Mesendoderm (in vitro differentiated cells): ENCODE measurements around the gene ZNF622.

Experiments
- DNase-seq: peaks from one replicate; pipeline ENCODE4 v3.0.0; 2013
- H2AK5ac ChIP-seq: 2 replicates; pipeline ENCODE4 v1.6.1; 2013; ENCODE audit warnings: low read length, inconsistent platforms
- H2BK120ac ChIP-seq: 2 replicates; pipeline ENCODE4 v1.6.1; 2013; ENCODE audit warnings: low read depth, mild to moderate bottlenecking, low read length, moderate library complexity, mixed read lengths
- H2BK15ac ChIP-seq: replicated peaks from 2 replicates; pipeline ENCODE4 v1.6.1; 2013; ENCODE audit warnings: low read depth, mild to moderate bottlenecking, moderate library complexity
- H2BK5ac ChIP-seq: 2 replicates; pipeline ENCODE4 v1.6.1; 2013; ENCODE audit warnings: low read length, inconsistent platforms
- H3K18ac ChIP-seq: 2 replicates; pipeline ENCODE4 v1.6.1; 2013; ENCODE audit warnings: mild to moderate bottlenecking, low read length, mixed read lengths
- H3K23ac ChIP-seq: one replicate; pipeline ENCODE4 v1.6.1; 2013; ENCODE audit warnings: low read length
- H3K27ac ChIP-seq: 2 replicates; pipeline ENCODE4 v1.5.1; 2013; ENCODE audit warnings: low read depth, mild to moderate bottlenecking, inconsistent platforms, low read length, moderate library complexity
- H3K27me3 ChIP-seq: 2 replicates; pipeline ENCODE4 v1.6.1; 2013; ENCODE audit warnings: low read length, control low read depth, mild to moderate bottlenecking, inconsistent platforms; ENCODE audit not compliant: insufficient read depth, poor library complexity
- H3K36me3 ChIP-seq: 2 replicates; pipeline ENCODE4 v1.6.1; 2013; ENCODE audit warnings: low read length, inconsistent platforms; ENCODE audit not compliant: control insufficient read depth, insufficient read depth
- H3K4ac ChIP-seq: one replicate; pipeline ENCODE4 v1.6.1; 2013; ENCODE audit warnings: low read depth, mild to moderate bottlenecking, low read length, moderate library complexity
- H3K4me1 ChIP-seq: 2 replicates; pipeline ENCODE4 v1.6.1; 2013; ENCODE audit warnings: low read depth, low read length, inconsistent platforms; ENCODE audit not compliant: control insufficient read depth
- H3K4me2 ChIP-seq: 2 replicates; pipeline ENCODE4 v1.6.1; 2013; ENCODE audit warnings: low read length
- H3K4me3 ChIP-seq: 2 replicates; pipeline ENCODE4 v1.5.1; 2013; ENCODE audit warnings: mild to moderate bottlenecking, low read length
- H3K56ac ChIP-seq: one replicate; pipeline ENCODE4 v1.6.1; 2013; ENCODE audit warnings: low read length
- H3K79me1 ChIP-seq: 2 replicates; pipeline ENCODE4 v1.6.1; 2013; ENCODE audit warnings: low read length, inconsistent platforms
- H3K79me2 ChIP-seq: 2 replicates; pipeline ENCODE4 v1.6.1; 2013; ENCODE audit warnings: mild to moderate bottlenecking, low read length; ENCODE audit not compliant: control insufficient read depth, insufficient read depth
- H3K9ac ChIP-seq: 2 replicates; pipeline ENCODE4 v1.6.1; 2013; ENCODE audit warnings: low read length, inconsistent platforms
- H4K5ac ChIP-seq: one replicate; pipeline ENCODE4 v1.6.1; 2013; ENCODE audit warnings: low read length
- H4K8ac ChIP-seq: one replicate; pipeline ENCODE4 v1.6.1; 2013; ENCODE audit warnings: low read depth, mild to moderate bottlenecking, control low read depth, low read length, moderate library complexity
- WGBS: extraction: QIAGEN DNeasy Blood & Tissue Kit; methylation state at CpG from one replicate; pipeline ENCODE4 v1.1.7; 2013; ENCODE audit warnings: low lambda C conversion rate, missing lambda C conversion rate; ENCODE audit not compliant: insufficient coverage; ENCODE audit errors: extremely low coverage; 5-methylcytosine and 5-hydroxymethylcytosine counted together

The ZNF622 gene

GRCh38 chr5:16455668-16456067 is 9.9 kb downstream of the ZNF622 start:
- H3K27ac ChIP-seq = no peak overlapping the region
- no peak overlapping the region for H4K8ac ChIP-seq
- no peak for DNase-seq
- H3K36me3 ChIP-seq = peaks cover 4% of the 10 kb centered on the region
- peaks cover 2% of the 10 kb centered on the region for H3K4me1 ChIP-seq
- H3K4ac ChIP-seq = peak overlapping the region; percentile 36
- H3K4me2 ChIP-seq = no peak overlapping the region
- H3K79me1 ChIP-seq = peaks cover 7% of the 10 kb centered on the region
- no peak overlapping the region for H4K5ac ChIP-seq
- WGBS = no CpG with 5 or more reads among the region's 5 CpGs
- H3K27me3 ChIP-seq = no peaks in the 10 kb centered on the region
- H3K18ac ChIP-seq = peak overlapping the region; percentile 53
- H2BK120ac ChIP-seq = peak overlapping the region; percentile 85
- peak overlapping the region; percentile 15 for H2BK5ac ChIP-seq
- peak overlapping the region; percentile 71 for H3K56ac ChIP-seq
- peaks cover 5% of the 10 kb centered on the region for H3K79me2 ChIP-seq
- H3K4me3 ChIP-seq = no peak overlapping the region
- H2BK15ac ChIP-seq = peak overlapping the region; percentile 12
- no peak overlapping the region for H2AK5ac ChIP-seq
- peak overlapping the region; percentile 27 for H3K9ac ChIP-seq
- no peak overlapping the region for H3K23ac ChIP-seq

DNA sequence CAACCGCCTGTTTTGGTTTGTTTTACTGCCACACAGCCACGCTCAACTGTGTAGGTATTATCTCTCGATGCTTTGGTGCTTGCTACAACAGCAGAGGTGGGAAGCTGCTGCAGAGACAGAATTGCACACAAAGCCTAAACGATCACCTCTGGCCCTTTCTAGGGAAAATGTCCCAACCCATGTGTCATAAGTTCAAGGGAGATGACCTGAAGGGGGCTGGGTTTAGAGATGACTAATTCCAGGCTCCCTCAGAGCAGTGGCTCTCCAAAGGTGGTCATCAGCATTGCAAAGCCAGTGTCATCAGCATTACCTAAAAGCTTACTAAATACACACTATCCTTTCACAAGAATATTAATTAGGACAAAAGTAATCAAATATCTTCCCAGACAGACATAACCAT is 10.9 kb downstream of the ZNF622 start:
- H4K8ac ChIP-seq = no peak overlapping the region
- H3K18ac ChIP-seq = no peak overlapping the region
- H3K4me3 ChIP-seq = no peak overlapping the region
- H3K27me3 ChIP-seq = no peaks in the 10 kb centered on the region
- DNase-seq = peak; percentile 60
- H3K23ac ChIP-seq = no peak overlapping the region
- peaks cover 2% of the 10 kb centered on the region for H3K4me1 ChIP-seq
- no peak overlapping the region for H2BK15ac ChIP-seq
- H2BK5ac ChIP-seq = no peak overlapping the region
- no peak overlapping the region for H2AK5ac ChIP-seq
- peaks cover 7% of the 10 kb centered on the region for H3K79me1 ChIP-seq
- H2BK120ac ChIP-seq = no peak overlapping the region
- no CpG with 5 or more reads among the region's 4 CpGs for WGBS
- H3K4ac ChIP-seq = no peak overlapping the region
- H3K27ac ChIP-seq = no peak overlapping the region
- H3K4me2 ChIP-seq = no peak overlapping the region
- H4K5ac ChIP-seq = no peak overlapping the region
- H3K79me2 ChIP-seq = peaks cover 5% of the 10 kb centered on the region
- H3K36me3 ChIP-seq = peaks cover 6% of the 10 kb centered on the region
- H3K56ac ChIP-seq = peak overlapping the region; percentile 57
- no peak overlapping the region for H3K9ac ChIP-seq

- peaks cover 6% of the 10 kb centered on the region for H3K36me3 ChIP-seq
Observed at GRCh38 chr5:16453609-16454008, 12.0 kb downstream of the ZNF622 start.

DNA sequence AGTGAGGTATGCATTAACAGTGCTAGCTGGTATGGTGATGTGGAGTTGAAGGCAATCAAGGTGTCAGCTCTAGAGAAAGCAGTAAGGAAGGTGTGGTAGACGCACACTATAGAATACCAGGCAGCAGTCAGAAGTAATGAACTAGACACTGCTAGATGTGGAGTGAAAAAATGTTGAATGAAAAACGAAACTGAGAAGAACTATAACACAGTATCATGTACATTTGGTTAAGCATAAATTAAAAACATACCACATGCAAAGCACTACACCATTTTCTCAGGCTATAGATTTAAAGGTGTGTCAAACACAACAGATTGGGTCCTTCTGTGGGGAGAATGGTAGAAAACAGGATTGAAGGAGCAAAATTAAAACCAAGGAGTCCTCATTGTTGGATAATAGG is 15.4 kb downstream of the ZNF622 start:
- H4K5ac ChIP-seq = no peak overlapping the region
- no peak overlapping the region for H3K4me3 ChIP-seq
- peaks cover 2% of the 10 kb centered on the region for H3K4me1 ChIP-seq
- H3K56ac ChIP-seq = no peak overlapping the region
- no peak overlapping the region for H3K4ac ChIP-seq
- H3K4me2 ChIP-seq = no peak overlapping the region
- no peak overlapping the region for H4K8ac ChIP-seq
- H2BK120ac ChIP-seq = no peak overlapping the region
- peaks cover 3% of the 10 kb centered on the region for H3K79me2 ChIP-seq
- no peak overlapping the region for H2BK15ac ChIP-seq
- peaks cover 5% of the 10 kb centered on the region for H3K79me1 ChIP-seq
- peaks cover 6% of the 10 kb centered on the region for H3K36me3 ChIP-seq
- no peak overlapping the region for H2AK5ac ChIP-seq
- no peak overlapping the region for H3K23ac ChIP-seq
- DNase-seq = no peak
- no peaks in the 10 kb centered on the region for H3K27me3 ChIP-seq
- no peak overlapping the region for H2BK5ac ChIP-seq
- no peak overlapping the region for H3K27ac ChIP-seq
- H3K18ac ChIP-seq = no peak overlapping the region
- WGBS = no CpG with 5 or more reads among the region's 2 CpGs
- no peak overlapping the region for H3K9ac ChIP-seq

More at GRCh38 chr5:16453609-16454008, 12.0 kb downstream of the ZNF622 start:
- Histone ChIP-seq H4K8ac (no peak overlapping the region), H3K56ac (no peak overlapping the region), H3K4me3 (no peak overlapping the region), H3K18ac (no peak overlapping the region), H4K5ac (no peak overlapping the region), H3K79me2 (peaks cover 5% of the 10 kb centered on the region), H3K23ac (no peak overlapping the region), H3K4ac (no peak overlapping the region), H3K4me1 (peaks cover 2% of the 10 kb centered on the region), H3K9ac (no peak overlapping the region), H2BK5ac (no peak overlapping the region), H2BK15ac (no peak overlapping the region), H2AK5ac (no peak overlapping the region), H2BK120ac (no peak overlapping the region), H3K27me3 (no peaks in the 10 kb centered on the region), H3K27ac (no peak overlapping the region), H3K4me2 (no peak overlapping the region), H3K79me1 (peaks cover 7% of the 10 kb centered on the region)
- DNase-seq = peak; percentile 49

DNA sequence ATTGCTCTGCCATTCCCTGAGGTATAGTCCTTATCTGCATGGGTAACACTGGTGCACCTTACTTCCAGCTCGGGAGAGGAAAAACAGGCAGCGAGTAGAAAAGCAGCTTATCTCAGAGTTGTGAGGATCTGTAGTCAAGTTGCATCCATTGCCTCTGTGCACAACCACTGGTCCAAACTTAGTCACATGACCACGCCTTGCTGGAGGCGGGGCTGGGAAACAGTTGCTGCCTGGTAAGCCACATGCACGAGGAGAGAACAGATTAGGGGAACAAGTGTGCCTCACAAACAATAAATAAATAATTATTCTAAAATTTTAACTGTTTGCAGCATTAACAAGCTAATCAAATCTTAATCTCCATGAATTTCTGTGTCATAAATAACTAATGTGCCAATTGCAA is 18.6 kb downstream of the ZNF622 start:
- Histone ChIP-seq H3K79me1 (no peaks in the 10 kb centered on the region), H2AK5ac (no peak overlapping the region), H3K36me3 (peaks cover 5% of the 10 kb centered on the region), H3K18ac (no peak overlapping the region), H4K8ac (no peak overlapping the region), H2BK5ac (no peak overlapping the region), H3K56ac (no peak overlapping the region), H3K9ac (no peak overlapping the region), H3K27ac (no peak overlapping the region), H3K23ac (no peak overlapping the region), H3K4me2 (no peak overlapping the region), H2BK120ac (no peak overlapping the region), H2BK15ac (no peak overlapping the region), H3K4ac (no peak overlapping the region), H3K4me1 (no peaks in the 10 kb centered on the region), H3K4me3 (no peak overlapping the region), H4K5ac (no peak overlapping the region), H3K79me2 (no peaks in the 10 kb centered on the region), H3K27me3 (no peaks in the 10 kb centered on the region)
- WGBS = no CpG with 5 or more reads among the region's 5 CpGs
- DNase-seq = peak; percentile 55

- H3K79me1 ChIP-seq = no peaks in the 10 kb centered on the region
- no peak overlapping the region for H3K27ac ChIP-seq
- no CpG with 5 or more reads among the region's 1 CpG for WGBS
- H2AK5ac ChIP-seq = no peak overlapping the region
- no peaks in the 10 kb centered on the region for H3K27me3 ChIP-seq
- no peak overlapping the region for H3K4me3 ChIP-seq
- H3K79me2 ChIP-seq = no peaks in the 10 kb centered on the region
- no peak overlapping the region for H3K18ac ChIP-seq
- no peak overlapping the region for H2BK120ac ChIP-seq
- H3K23ac ChIP-seq = no peak overlapping the region
- no peak overlapping the region for H3K9ac ChIP-seq
- H3K4me1 ChIP-seq = no peaks in the 10 kb centered on the region
- no peak overlapping the region for H3K56ac ChIP-seq
- H3K36me3 ChIP-seq = no peaks in the 10 kb centered on the region
- H4K8ac ChIP-seq = no peak overlapping the region
- no peak overlapping the region for H3K4me2 ChIP-seq
- no peak for DNase-seq
- H3K4ac ChIP-seq = no peak overlapping the region
- H4K5ac ChIP-seq = no peak overlapping the region
- H2BK15ac ChIP-seq = no peak overlapping the region
- H2BK5ac ChIP-seq = no peak overlapping the region
Observed at GRCh38 chr5:16437977-16438376, 27.6 kb downstream of the ZNF622 start.
